Adrenal gland (tissue), 12 donors: ENCODE measurements around the gene HYOU1. TPM values are rescaled to one million over a fixed set of nuclear protein-coding genes. Genes with fewer than 3 reads are reported as not detected.

ENCODE experiments used
- DNase-seq, 7 donors: peaks; one replicate each; pipeline ENCODE4 v3.0.0-alpha.2; 2019 to 2020
- H3K27ac ChIP-seq, 5 donors: fragments of 200-600 bp; sonication (generic) in 4 of 5; 1 replicate in 3 of 5; 2 replicates in 2 of 5; pipeline versions ENCODE4 v1.5.1 to v1.8.0; 2016 to 2020; ENCODE audit warnings: mild to moderate bottlenecking in 1 of 5
- H3K27me3 ChIP-seq: fragments of 200-600 bp; 2 replicates; pipeline ENCODE4 v1.8.0; 2021
- H3K36me3 ChIP-seq, 2 donors: fragments of 200-600 bp; replicated peaks in 1 of 2; 1 replicate in 1 of 2; 2 replicates in 1 of 2; pipeline versions ENCODE4 v1.5.1 to v1.8.0; 2018 to 2022
- H3K4me1 ChIP-seq, 2 donors: fragments of 200-600 bp; replicated peaks in 1 of 2; 1 replicate in 1 of 2; 2 replicates in 1 of 2; pipeline versions ENCODE4 v1.5.1 to v1.8.0; 2018 to 2021
- H3K4me3 ChIP-seq, 4 donors: fragments of 200-600 bp; sonication (generic) in 3 of 4; one replicate each; pipeline ENCODE4 v1.5.1; 2016 to 2018
- H3K9me3 ChIP-seq, 3 donors: fragments of 200-600 bp; sonication (generic) in 1 of 3; replicated peaks in 1 of 3; 1 replicate in 2 of 3; 2 replicates in 1 of 3; pipeline versions ENCODE4 v1.5.1 to v1.8.0; 2016 to 2021
- CTCF ChIP-seq, 6 experiments: fragments of 450-650 bp in 4 of 6; fragments of 200-600 bp in 2 of 6; sonication (generic) in 1 of 6; IDR thresholded peaks; 1 replicate in 5 of 6; 2 replicates in 1 of 6; pipeline versions ENCODE4 v1.5.1 to v1.8.0; 2016 to 2021; ENCODE audit warnings: antibody characterized with exemption in 6 of 6, mild to moderate bottlenecking in 2 of 6, moderate library complexity in 1 of 6
- POLR2A ChIP-seq, 2 donors: fragments of 450-650 bp; IDR thresholded peaks; one replicate each; pipeline ENCODE4 v1.6.1; 2017; ENCODE audit warnings: antibody characterized with exemption in 2 of 2, mild to moderate bottlenecking in 2 of 2, moderate library complexity in 1 of 2
- WGBS, 4 donors: extraction: QIAGEN DNeasy Blood & Tissue Kit in 2 of 4; methylation state at CpG; one replicate each; pipeline versions ENCODE4 v1.1.5 to v1.1.7; 2013 to 2017; 5-methylcytosine and 5-hydroxymethylcytosine counted together
- intact Hi-C, 2 donors: fragments of 100-400 bp; cut with DNase I; formaldehyde crosslinking; loops; one replicate each; pipeline versions ENCODE4 v1.14.1 to v1.15.0; 2022 to 2023
- polyA plus RNA-seq, 3 donors: library from polyadenylated mRNA; stranded (reverse); fragments of 200-250 nt in 2 of 3; fragments of 350-450 nt in 1 of 3; fragmentation: Illumina TruSeq in 1 of 3; extraction: RNeasy Lipid Tissue Mini Kit (QIAGEN cat#74804) in 1 of 3; gene quantifications; one replicate each; pipeline ENCODE4 v1.2.3, GENCODE V29; 2013 to 2014
- total RNA-seq, 9 donors: library from RNA; depleted of rRNA in 4 of 9; stranded (reverse); fragments of >200 nt in 4 of 9; fragments of 120-200 nt in 1 of 9; fragmentation: NEBNext Ultra II Directional in 1 of 9; extraction: Animal tissue kit (Norgen Biotek cat#: 25700) in 1 of 9; gene quantifications; one replicate each; pipeline versions ENCODE4 v1.1.0 to v1.2.4, GENCODE V29; 2013 to 2023
- donor health status: healthy with polysubstance abuse.
- donor health status: Bipolar disorder and iron deficiency.
- donor health status: DM: yes; HTN: yes; CAD: no.
- donor health status: DM: no; HTN: no; CAD: no.
- donor health status: DM: no; HTN: no; CAD: no.
- donor health status: DM: yes; HTN: yes; CAD: no.

HYOU1 gene
- total and polyA plus RNA-seq, 12 donors: 43.5 to 301 (median 69.3) TPM

DNA sequence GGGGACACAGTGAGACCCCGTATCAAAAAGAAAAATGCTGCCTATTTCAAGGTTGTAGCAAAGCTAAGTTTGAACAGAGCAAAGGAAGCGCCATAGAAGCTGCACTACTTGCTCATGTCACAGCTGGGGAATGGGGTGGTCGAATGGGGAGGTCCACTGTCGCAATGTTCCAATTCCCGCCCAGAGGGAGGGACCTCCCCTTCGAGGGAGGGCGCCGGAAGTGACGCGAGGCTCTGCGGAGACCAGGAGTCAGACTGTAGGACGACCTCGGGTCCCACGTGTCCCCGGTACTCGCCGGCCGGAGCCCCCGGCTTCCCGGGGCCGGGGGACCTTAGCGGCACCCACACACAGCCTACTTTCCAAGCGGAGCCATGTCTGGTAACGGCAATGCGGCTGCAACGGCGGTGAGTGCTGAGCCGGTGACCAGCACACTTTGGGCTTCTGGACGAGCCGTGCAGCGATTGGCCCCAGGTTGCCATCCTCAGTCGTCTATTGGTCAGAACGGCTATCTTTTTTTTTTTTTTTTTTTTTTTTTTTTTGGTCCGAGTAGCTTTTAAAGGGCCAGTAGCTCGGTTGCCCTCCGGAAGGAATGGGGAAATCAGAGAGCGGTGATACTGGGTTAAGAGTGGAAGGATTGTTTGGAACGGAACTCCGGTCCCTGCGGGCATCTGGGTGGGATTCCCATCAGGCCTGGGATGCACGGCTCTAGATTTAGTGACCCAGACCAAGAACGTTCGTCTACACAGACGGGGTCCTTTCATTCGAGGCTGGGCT is 27.8 kb upstream of the HYOU1 start, which contains the start of gene HMBS:
HMBS (plus strand) TSS at position 219 of the 774 bp plus-strand sequence; CDS start at position 372, 153 bp downstream.
- peaks cover 0 to 28% of the 10 kb centered on the region in 2 donors for H3K36me3 ChIP-seq
- peaks cover 6 to 14% of the 10 kb centered on the region in 2 donors for H3K4me1 ChIP-seq
- peak; percentile 89 to 97 (median 95) for DNase-seq
- TF ChIP-seq CTCF (IDR thresholded peaks at IDR 0.05): no peak
- TF ChIP-seq POLR2A (IDR thresholded peaks at IDR 0.05): peak in 1 of 2 donors; percentile 69
- no peaks in the 10 kb centered on the region for H3K27me3 ChIP-seq
- WGBS, 4 donors: 0 to 2% (median 1%) methylated on average over 28 to 45 of the region's 45 CpGs
- H3K27ac ChIP-seq: peak within 1 kb of the TSS; percentile 79 to 98 (median 84)
- H3K9me3 ChIP-seq: no peaks in the 10 kb centered on the region
- intact Hi-C loops: no loop called here
- peak within 1 kb of the TSS in 3 of 4 donors; percentile 75 to 84 (median 76) for H3K4me3 ChIP-seq

- no peak for DNase-seq
- Histone ChIP-seq H3K9me3 (no peaks in the 10 kb centered on the region), H3K36me3 (peaks cover 0 to 59% of the 10 kb centered on the region in 2 donors), H3K27ac (no peak overlapping the region), H3K4me3 (no peak overlapping the region), H3K27me3 (no peaks in the 10 kb centered on the region), H3K4me1 (peaks cover 6 to 14% of the 10 kb centered on the region in 2 donors)
- TF ChIP-seq POLR2A (IDR thresholded peaks at IDR 0.05) (no peak), CTCF (IDR thresholded peaks at IDR 0.05) (no peak)
- 74 to 75% (median 75%) methylated on average over 7 of the region's 7 CpGs for WGBS, 4 donors
- intact Hi-C loops: no loop called here
Measured at GRCh38 chr11:119081682-119082260, 24.8 kb upstream of the HYOU1 start.

DNA sequence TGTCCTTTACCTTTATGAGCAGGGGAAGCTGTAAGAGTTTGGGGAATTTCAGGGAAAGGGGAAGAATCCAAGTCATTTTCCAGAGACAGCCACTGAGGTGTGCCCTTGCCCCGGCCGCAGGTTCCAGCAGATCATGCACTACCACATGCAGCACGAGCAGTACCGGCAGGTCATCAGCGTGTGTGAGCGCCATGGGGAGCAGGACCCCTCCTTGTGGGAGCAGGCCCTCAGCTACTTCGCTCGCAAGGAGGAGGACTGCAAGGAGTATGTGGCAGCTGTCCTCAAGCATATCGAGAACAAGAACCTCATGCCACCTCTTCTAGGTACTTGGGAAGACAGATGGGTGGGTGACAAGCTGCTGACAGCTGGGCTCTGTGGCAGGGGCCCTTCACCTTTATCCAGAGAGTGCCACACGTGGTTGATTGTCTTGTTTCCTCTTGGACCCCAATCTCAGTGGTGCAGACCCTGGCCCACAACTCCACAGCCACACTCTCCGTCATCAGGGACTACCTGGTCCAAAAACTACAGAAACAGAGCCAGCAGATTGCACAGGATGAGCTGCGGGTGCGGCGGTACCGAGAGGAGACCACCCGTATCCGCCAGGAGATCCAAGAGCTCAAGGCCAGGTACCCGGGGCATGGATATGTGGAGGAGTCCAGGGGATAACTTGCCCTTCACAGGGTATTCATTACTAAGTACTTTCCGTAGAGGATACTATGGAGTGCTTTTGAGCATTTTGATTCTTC is 21.8 kb upstream of the HYOU1 start:
- Histone ChIP-seq H3K27ac (no peak overlapping the region), H3K9me3 (no peaks in the 10 kb centered on the region), H3K4me3 (no peak overlapping the region), H3K27me3 (no peaks in the 10 kb centered on the region), H3K36me3 (peaks cover 0 to 87% of the 10 kb centered on the region in 2 donors), H3K4me1 (no peaks in the 10 kb centered on the region)
- 89 to 92% (median 90%) methylated on average over 13 to 19 of the region's 19 CpGs for WGBS, 4 donors
- DNase-seq: no peak
- TF ChIP-seq POLR2A (IDR thresholded peaks at IDR 0.05) (no peak), CTCF (IDR thresholded peaks at IDR 0.05) (no peak)
- intact Hi-C loops: no loop called here

GRCh38 chr11:119077839-119078238 is 20.8 kb upstream of the HYOU1 start:
- Histone ChIP-seq H3K4me3 (no peak overlapping the region), H3K9me3 (no peaks in the 10 kb centered on the region), H3K27ac (no peak overlapping the region), H3K4me1 (no peaks in the 10 kb centered on the region), H3K27me3 (no peaks in the 10 kb centered on the region), H3K36me3 (peaks cover 0 to 97% of the 10 kb centered on the region in 2 donors)
- no peak for TF ChIP-seq POLR2A (IDR thresholded peaks at IDR 0.05)
- no peak for TF ChIP-seq CTCF (IDR thresholded peaks at IDR 0.05)
- intact Hi-C loops: no loop called here
- no peak for DNase-seq
- 92 to 96% (median 95%) methylated on average over 9 to 11 of the region's 11 CpGs for whole genome bisulfite sequencing, 4 donors
